Effector memory CD8-positive, alpha-beta T cell (primary cell): Measurements from ENCODE around the gene PIGA.

Experiments used
- ATAC-seq: fragments of 150-1000 bp; cut with Tn5 transposase; replicated peaks from 2 replicates; pipeline ENCODE4 v1.10.0; 2021; ENCODE audit warnings: mild to moderate bottlenecking, moderate library complexity
- DNase-seq, 3 experiments: peaks; one replicate each; pipeline ENCODE4 v3.0.0; 2021
- H3K27ac Mint-ChIP-seq, 2 donors: one replicate each; pipeline ENCODE4 v1.8.0; 2022; ENCODE audit warnings: mild to moderate bottlenecking in 2 of 2, mixed read lengths in 2 of 2, moderate library complexity in 2 of 2
- H3K27me3 Mint-ChIP-seq, 2 donors: one replicate each; pipeline ENCODE4 v1.8.0; 2022; ENCODE audit warnings: mixed read lengths in 2 of 2
- H3K36me3 Mint-ChIP-seq: one replicate; pipeline ENCODE4 v1.8.0; 2022; ENCODE audit warnings: mild to moderate bottlenecking, moderate library complexity, mixed read lengths; ENCODE audit not compliant: insufficient read depth
- H3K4me1 Mint-ChIP-seq, 2 donors: one replicate each; pipeline ENCODE4 v1.8.0; 2022; ENCODE audit warnings: low read depth in 2 of 2, mixed read lengths in 2 of 2
- H3K4me3 Mint-ChIP-seq, 2 donors: one replicate each; pipeline ENCODE4 v1.8.0; 2022; ENCODE audit warnings: mild to moderate bottlenecking in 2 of 2, mixed read lengths in 2 of 2, moderate library complexity in 2 of 2
- H3K9me3 Mint-ChIP-seq, 2 donors: one replicate each; pipeline ENCODE4 v1.8.0; 2022; ENCODE audit warnings: mixed read lengths in 2 of 2

Gene PIGA

GRCh38 chrX:15344106-15344505, 8.8 kb upstream of the PIGA start:
- DNase-seq (no peak), ATAC-seq (no peak)
- no peaks in the 10 kb centered on the region for H3K36me3 Mint-ChIP-seq
- no peak overlapping the region for H3K4me3 Mint-ChIP-seq
- no peaks in the 10 kb centered on the region for H3K9me3 Mint-ChIP-seq
- no peaks in the 10 kb centered on the region for H3K4me1 Mint-ChIP-seq
- H3K27me3 Mint-ChIP-seq: peaks cover 16 to 30% of the 10 kb centered on the region in 2 donors
- H3K27ac Mint-ChIP-seq: no peak overlapping the region

GRCh38 chrX:15343075-15343476, 7.8 kb upstream of the PIGA start:
- no peaks in the 10 kb centered on the region for H3K36me3 Mint-ChIP-seq
- no peak overlapping the region for H3K27ac Mint-ChIP-seq
- H3K4me1 Mint-ChIP-seq: no peaks in the 10 kb centered on the region

GRCh38 chrX:15340867-15341266, 5.5 kb upstream of the PIGA start:
- Mint-ChIP-seq H3K4me1 (peaks cover 0 to 4% of the 10 kb centered on the region in 2 donors), H3K27me3 (peaks cover 24 to 39% of the 10 kb centered on the region in 2 donors), H3K4me3 (no peak overlapping the region), H3K36me3 (peaks cover 5% of the 10 kb centered on the region), H3K9me3 (no peaks in the 10 kb centered on the region), H3K27ac (no peak overlapping the region)
- no peak for DNase-seq
- ATAC-seq: no peak

More at GRCh38 chrX:15343075-15343476, 7.8 kb upstream of the PIGA start:
- Mint-ChIP-seq H3K9me3 (no peaks in the 10 kb centered on the region), H3K4me3 (no peak overlapping the region), H3K27me3 (peaks cover 19 to 34% of the 10 kb centered on the region in 2 donors)
- no peak for DNase-seq
- ATAC-seq: no peak

GRCh38 chrX:15336023-15336413, 695 bp upstream of the PIGA start:
- peaks cover 0 to 4% of the 10 kb centered on the region in 2 donors for H3K4me1 Mint-ChIP-seq
- H3K9me3 Mint-ChIP-seq: no peaks in the 10 kb centered on the region
- peaks cover 19% of the 10 kb centered on the region for H3K36me3 Mint-ChIP-seq
- peaks cover 14 to 17% of the 10 kb centered on the region in 2 donors for H3K27me3 Mint-ChIP-seq
- peak; percentile 42 for ATAC-seq
- peak overlapping the region; percentile 87 to 91 for H3K4me3 Mint-ChIP-seq
- peak overlapping the region; percentile 94 to 97 for H3K27ac Mint-ChIP-seq
- DNase-seq: peak; percentile 39 to 46 (median 45)

GRCh38 chrX:15334561-15334960, 762 bp downstream of the PIGA start:
- Mint-ChIP-seq H3K9me3 (no peaks in the 10 kb centered on the region), H3K4me1 (peaks cover 0 to 4% of the 10 kb centered on the region in 2 donors), H3K27me3 (peaks cover 8 to 10% of the 10 kb centered on the region in 2 donors), H3K27ac (peak overlapping the region; percentile 94 to 97), H3K4me3 (peak overlapping the region; percentile 87 to 91), H3K36me3 (peaks cover 28% of the 10 kb centered on the region)
- ATAC-seq (no peak), DNase-seq (peak in 2 of 3 experiments; percentile 11 to 15)

GRCh38 chrX:15328821-15329220, 6.5 kb downstream of the PIGA start:
- Mint-ChIP-seq H3K27ac (no peak overlapping the region), H3K4me1 (no peaks in the 10 kb centered on the region), H3K27me3 (no peaks in the 10 kb centered on the region), H3K4me3 (no peak overlapping the region), H3K9me3 (no peaks in the 10 kb centered on the region), H3K36me3 (peaks cover 33% of the 10 kb centered on the region)
- ATAC-seq (no peak), DNase-seq (no peak)

- Mint-ChIP-seq H3K27ac (no peak overlapping the region), H3K27me3 (no peaks in the 10 kb centered on the region), H3K4me1 (no peaks in the 10 kb centered on the region), H3K4me3 (no peak overlapping the region), H3K36me3 (peaks cover 36% of the 10 kb centered on the region), H3K9me3 (no peaks in the 10 kb centered on the region)
- ATAC-seq (no peak), DNase-seq (no peak)
Observed at GRCh38 chrX:15328131-15328530, 7.2 kb downstream of the PIGA start.

GRCh38 chrX:15322472-15322871, 12.9 kb downstream of the PIGA start:
- Mint-ChIP-seq H3K4me1 (no peaks in the 10 kb centered on the region), H3K27ac (no peak overlapping the region), H3K27me3 (no peaks in the 10 kb centered on the region), H3K36me3 (peaks cover 45% of the 10 kb centered on the region), H3K4me3 (no peak overlapping the region), H3K9me3 (no peaks in the 10 kb centered on the region)
- ATAC-seq: no peak
- no peak for DNase-seq

GRCh38 chrX:15322072-15322471, 13.3 kb downstream of the PIGA start:
- H3K27me3 Mint-ChIP-seq: no peaks in the 10 kb centered on the region
- peaks cover 45% of the 10 kb centered on the region for H3K36me3 Mint-ChIP-seq
- no peak for ATAC-seq
- no peak for DNase-seq
- H3K4me1 Mint-ChIP-seq: no peaks in the 10 kb centered on the region
- H3K9me3 Mint-ChIP-seq: no peaks in the 10 kb centered on the region
- no peak overlapping the region for H3K27ac Mint-ChIP-seq
- H3K4me3 Mint-ChIP-seq: no peak overlapping the region

GRCh38 chrX:15321447-15321846, 13.9 kb downstream of the PIGA start:
- Mint-ChIP-seq H3K27ac (no peak overlapping the region), H3K36me3 (peaks cover 39% of the 10 kb centered on the region), H3K4me1 (no peaks in the 10 kb centered on the region), H3K4me3 (no peak overlapping the region), H3K9me3 (no peaks in the 10 kb centered on the region), H3K27me3 (no peaks in the 10 kb centered on the region)
- no peak for ATAC-seq
- DNase-seq: no peak

- no peak for ATAC-seq
- Mint-ChIP-seq H3K9me3 (no peaks in the 10 kb centered on the region), H3K4me1 (no peaks in the 10 kb centered on the region), H3K27ac (no peak overlapping the region), H3K4me3 (no peak overlapping the region), H3K36me3 (peaks cover 39% of the 10 kb centered on the region), H3K27me3 (no peaks in the 10 kb centered on the region)
- DNase-seq: no peak
Observed at GRCh38 chrX:15320297-15320696, 15.0 kb downstream of the PIGA start.

GRCh38 chrX:15319075-15319474, 16.2 kb downstream of the PIGA start:
- no peaks in the 10 kb centered on the region for H3K9me3 Mint-ChIP-seq
- no peak for DNase-seq
- H3K4me1 Mint-ChIP-seq: no peaks in the 10 kb centered on the region
- no peaks in the 10 kb centered on the region for H3K27me3 Mint-ChIP-seq
- peaks cover 29% of the 10 kb centered on the region for H3K36me3 Mint-ChIP-seq
- no peak overlapping the region for H3K27ac Mint-ChIP-seq
- H3K4me3 Mint-ChIP-seq: no peak overlapping the region
- ATAC-seq: no peak

- Mint-ChIP-seq H3K27me3 (no peaks in the 10 kb centered on the region), H3K4me3 (no peak within 1 kb of the TSS), H3K36me3 (peaks cover 12% of the 10 kb centered on the region), H3K9me3 (no peaks in the 10 kb centered on the region), H3K4me1 (no peaks in the 10 kb centered on the region), H3K27ac (no peak within 1 kb of the TSS)
- ATAC-seq (no peak), DNase-seq (no peak)
Observed at GRCh38 chrX:15315509-15315908, 19.8 kb downstream of the PIGA start, which contains the start of gene ASB11. TSS of gene ASB11 (minus strand) at chrX:15315640. CDS start at chrX:15315605, 35 bp downstream.

- H3K4me1 Mint-ChIP-seq: no peaks in the 10 kb centered on the region
- ATAC-seq: no peak
- no peaks in the 10 kb centered on the region for H3K9me3 Mint-ChIP-seq
- H3K4me3 Mint-ChIP-seq: no peak overlapping the region
- no peaks in the 10 kb centered on the region for H3K27me3 Mint-ChIP-seq
- DNase-seq: no peak
- H3K27ac Mint-ChIP-seq: no peak overlapping the region
- peaks cover 8% of the 10 kb centered on the region for H3K36me3 Mint-ChIP-seq
Observed at GRCh38 chrX:15314472-15314871, 20.9 kb downstream of the PIGA start.

GRCh38 chrX:15311119-15311518, 24.2 kb downstream of the PIGA start:
- H3K27me3 Mint-ChIP-seq: no peaks in the 10 kb centered on the region

More at GRCh38 chrX:15311119-15311518, 24.2 kb downstream of the PIGA start:
- ATAC-seq (no peak), DNase-seq (no peak)
- Mint-ChIP-seq H3K4me3 (no peak overlapping the region), H3K9me3 (no peaks in the 10 kb centered on the region), H3K4me1 (no peaks in the 10 kb centered on the region), H3K27ac (no peak overlapping the region), H3K36me3 (peaks cover 3% of the 10 kb centered on the region)
